HCT116 (cell line): ENCODE measurements around the gene FZR1. TPM values are rescaled to one million over a fixed set of nuclear protein-coding genes. Genes with fewer than 3 reads are reported as not detected.

Experiments used
- ATAC-seq: fragments of 200-7000 bp; cut with Tn5 transposase; 2 replicates; pipeline ENCODE4 v1.9.1; 2020; ENCODE audit warnings: mild to moderate bottlenecking, moderate library complexity
- BruUV-seq: library from RNA; stranded (reverse); fragments of 400-500 nt; replicated peaks from 2 replicates; lab custom pipeline; 2021; lab: Mats Ljungman, UMichigan
- CTCF ChIA-PET: fragments of 300-600 bp; sonication (Branson Sonifier 250); formaldehyde crosslinking; loops from one replicate; lab custom pipeline; 2021; ENCODE audit warnings: antibody characterized with exemption; lab: Charles Lee
- POLR2A ChIA-PET: fragments of 300-600, 350-600 bp; sonication (Branson Sonifier 250); formaldehyde crosslinking; loops from one replicate; lab custom pipeline; 2021; ENCODE audit warnings: antibody characterized with exemption; lab: Charles Lee
- RAD21 ChIA-PET, 2 experiments: fragments of 300-600 bp; sonication (Branson Sonifier 250); formaldehyde crosslinking; loops; one replicate each; lab custom pipeline; 2023; ENCODE audit warnings: low total read pairs in 2 of 2; ENCODE audit not compliant: uncharacterized antibody in 2 of 2, unreplicated experiment in 2 of 2, low non-redundant PET in 1 of 2; lab: Charles Lee
- DNase-seq: peaks from one replicate; pipeline ENCODE4 v3.0.0-alpha.2; 2010; ENCODE audit warnings: low read depth, low spot score
- H2AFZ ChIP-seq: fragments of 200-600 bp; shearing (Covaris generic), sonication (generic); 2 replicates; pipeline ENCODE4 v1.6.1; 2017; ENCODE audit warnings: low read depth, mixed run types, mixed read lengths, antibody characterized with exemption, low read length; ENCODE audit not compliant: poor library complexity, severe bottlenecking
- H3K27ac ChIP-seq: 2 replicates; pipeline ENCODE4 v1.5.1; 2012; ENCODE audit warnings: low read depth, low read length
- H3K27me3 ChIP-seq: fragments of 200-600 bp; sonication (generic); 2 replicates; pipeline ENCODE4 v1.6.1; 2016; ENCODE audit warnings: mixed run types, low read length, mixed read lengths; ENCODE audit not compliant: insufficient read depth
- H3K36me3 ChIP-seq, 2 experiments: fragments of 200-500 bp in 1 of 2; fragments of 200-600 bp in 1 of 2; sonication (Bioruptor generic) in 1 of 2; sonication (generic) in 1 of 2; 2 replicates each; pipeline versions ENCODE4 v1.5.1 to v1.6.1; 2014 to 2016; ENCODE audit warnings: low read length in 2 of 2, inconsistent platforms in 1 of 2, mixed read lengths in 1 of 2, mixed run types in 1 of 2; ENCODE audit not compliant: insufficient read depth in 2 of 2, control insufficient read depth in 1 of 2
- H3K4me1 ChIP-seq, 2 experiments: fragments of 200-600 bp in 1 of 2; sonication (generic) in 1 of 2; 2 replicates each; pipeline versions ENCODE4 v1.5.1 to v1.6.1; 2012 to 2017; ENCODE audit warnings: low read length in 2 of 2, inconsistent platforms in 1 of 2, mild to moderate bottlenecking in 1 of 2, mixed read lengths in 1 of 2, mixed run types in 1 of 2, moderate library complexity in 1 of 2; ENCODE audit not compliant: insufficient read depth in 2 of 2, control insufficient read depth in 1 of 2
- H3K4me2 ChIP-seq: fragments of 200-600 bp; sonication (generic); 2 replicates; pipeline ENCODE4 v1.6.1; 2017; ENCODE audit warnings: mixed run types, low read length, mixed read lengths
- H3K4me3 ChIP-seq, 2 experiments: fragments of 200-600 bp in 1 of 2; sonication (generic) in 1 of 2; replicated peaks in 1 of 2; 2 replicates each; pipeline ENCODE4 v1.5.1; 2011 to 2016; ENCODE audit warnings: low read length in 2 of 2, control low read depth in 1 of 2, low read depth in 1 of 2, mild to moderate bottlenecking in 1 of 2, mixed read lengths in 1 of 2, mixed run types in 1 of 2
- H3K79me2 ChIP-seq: fragments of 200-600 bp; sonication (generic); 2 replicates; pipeline ENCODE4 v1.6.1; 2017; ENCODE audit warnings: mild to moderate bottlenecking, mixed run types, low read length, moderate library complexity, mixed read lengths; ENCODE audit not compliant: insufficient read depth
- H3K9ac ChIP-seq: fragments of 200-600 bp; sonication (generic); 2 replicates; pipeline ENCODE4 v1.6.1; 2016; ENCODE audit warnings: low read length, mixed read lengths
- H3K9me2 ChIP-seq: fragments of 200-600 bp; sonication (generic), shearing (Covaris generic); 2 replicates; pipeline ENCODE4 v1.6.1; 2017; ENCODE audit warnings: mixed run types, mild to moderate bottlenecking, moderate library complexity; ENCODE audit not compliant: insufficient read depth
- H3K9me3 ChIP-seq, 2 experiments: fragments of 200-500 bp in 1 of 2; fragments of 200-600 bp in 1 of 2; sonication (Bioruptor generic) in 1 of 2; sonication (generic) in 1 of 2; 2 replicates each; pipeline ENCODE4 v1.6.1; 2014 to 2017; ENCODE audit warnings: low read length in 2 of 2, mixed read lengths in 2 of 2, inconsistent platforms in 1 of 2, low read depth in 1 of 2, mild to moderate bottlenecking in 1 of 2, mixed run types in 1 of 2, moderate library complexity in 1 of 2; ENCODE audit not compliant: control insufficient read depth in 1 of 2, insufficient read depth in 1 of 2
- H4K20me1 ChIP-seq: fragments of 200-600 bp; sonication (generic), shearing (Covaris generic); 2 replicates; pipeline ENCODE4 v1.6.1; 2017; ENCODE audit warnings: mixed run types, mild to moderate bottlenecking, moderate library complexity; ENCODE audit not compliant: insufficient read depth
- EGR1 ChIP-seq: IDR thresholded peaks from 2 replicates; pipeline ENCODE4 v1.6.1; 2012; ENCODE audit warnings: low read depth
- ELF1 ChIP-seq: IDR thresholded peaks from 2 replicates; pipeline ENCODE4 v1.6.1; 2012; ENCODE audit warnings: low read depth, borderline replicate concordance
- FOSL1 ChIP-seq: IDR thresholded peaks from 2 replicates; pipeline ENCODE4 v1.6.1; 2012; ENCODE audit warnings: low read depth
- SP1 ChIP-seq: IDR thresholded peaks from 2 replicates; pipeline ENCODE4 v1.6.1; 2012; ENCODE audit warnings: low read depth
- YY1 ChIP-seq: IDR thresholded peaks from 2 replicates; pipeline ENCODE4 v1.6.1; 2011; ENCODE audit warnings: low read length, low read depth, moderate library complexity, mild to moderate bottlenecking; ENCODE audit not compliant: insufficient replicate concordance; ENCODE audit errors: extremely low read depth
- ZFX ChIP-seq: fragments of 450-650 bp; IDR thresholded peaks from 2 replicates; pipeline ENCODE4 v1.6.1; 2017
- intact Hi-C: fragments of 100-400 bp; cut with micrococcal nuclease; formaldehyde crosslinking; loops from 2 replicates; pipeline ENCODE4 v1.10.0; 2022
- total RNA-seq: library from RNA; stranded (reverse); gene quantifications from one replicate; pipeline ENCODE4 v1.2.1, GENCODE V29; 2021; ENCODE audit not compliant: unreplicated experiment
- TF ChIP-seq, protein P1 (sequence below): IDR thresholded peaks from 2 replicates; pipeline ENCODE4 v1.6.1; 2012
- TF ChIP-seq, protein P2 (sequence below): IDR thresholded peaks from 2 replicates; pipeline ENCODE4 v1.6.1; 2011; ENCODE audit warnings: mild to moderate bottlenecking, low read length, moderate library complexity; ENCODE audit not compliant: insufficient replicate concordance; ENCODE audit errors: extremely low read depth
- TF ChIP-seq, protein P3 (sequence below): IDR thresholded peaks from 2 replicates; pipeline ENCODE4 v1.6.1; 2012

FZR1 gene
- total RNA-seq, 1 experiment from 2014 or later = 60.3 TPM

DNA sequence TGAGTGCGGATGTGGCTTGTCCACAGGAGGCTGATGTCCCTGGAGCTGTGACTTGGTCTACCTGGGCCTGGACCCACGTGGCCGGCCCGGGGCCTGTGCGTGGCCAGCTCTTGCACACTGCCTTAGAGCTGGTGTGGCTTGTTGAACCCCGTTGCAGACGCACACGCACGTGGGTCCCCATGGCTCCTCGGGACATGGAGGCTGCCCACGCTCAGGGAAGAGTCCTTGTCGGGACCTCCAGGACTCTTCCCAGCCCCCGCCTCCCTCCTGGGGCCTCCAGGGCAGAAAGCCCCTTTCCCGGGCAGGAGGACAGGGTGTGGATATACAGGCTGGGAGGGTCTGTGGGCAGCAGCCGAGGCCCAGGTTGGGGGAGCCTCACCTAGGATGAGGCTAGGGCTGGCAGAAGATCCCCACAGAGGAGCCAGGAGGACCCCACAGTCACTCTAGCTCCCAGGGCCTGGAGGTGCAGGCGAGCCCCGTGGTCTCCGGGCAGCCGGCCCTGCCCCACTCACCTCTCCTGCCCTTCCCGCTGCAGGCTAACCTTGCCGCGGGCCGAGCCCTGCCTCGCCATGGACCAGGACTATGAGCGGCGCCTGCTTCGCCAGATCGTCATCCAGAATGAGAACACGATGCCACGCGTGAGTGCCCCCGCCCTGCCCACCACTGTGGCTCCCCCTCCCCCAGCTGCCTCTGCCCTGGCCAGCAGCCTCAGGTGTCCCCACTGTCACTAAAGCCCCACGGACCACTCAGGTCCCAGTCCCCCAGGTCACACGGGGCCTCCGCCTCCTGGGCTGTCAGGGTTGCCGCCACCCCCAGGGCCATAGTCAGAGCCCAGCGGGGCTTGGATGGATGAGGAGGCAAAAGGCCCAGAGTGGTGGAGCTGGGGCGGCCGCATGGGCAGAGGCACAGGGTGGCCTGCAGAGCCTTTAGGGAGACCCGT is 16.6 kb downstream of the FZR1 start:
- H3K9ac ChIP-seq = no peak overlapping the region
- intact Hi-C loops = no loop called here
- H3K9me3 ChIP-seq = no peaks in the 10 kb centered on the region
- BruUV-seq = no TSS peak
- no peak for TF ChIP-seq EGR1
- TF ChIP-seq FOSL1 = no peak
- TF ChIP-seq SP1 = no peak
- TF ChIP-seq ELF1 = no peak
- no peak for TF ChIP-seq YY1
- TF ChIP-seq, protein P1, sequence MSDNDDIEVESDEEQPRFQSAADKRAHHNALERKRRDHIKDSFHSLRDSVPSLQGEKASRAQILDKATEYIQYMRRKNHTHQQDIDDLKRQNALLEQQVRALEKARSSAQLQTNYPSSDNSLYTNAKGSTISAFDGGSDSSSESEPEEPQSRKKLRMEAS = no peak
- no peak for TF ChIP-seq ZFX
- TF ChIP-seq, protein P2, sequence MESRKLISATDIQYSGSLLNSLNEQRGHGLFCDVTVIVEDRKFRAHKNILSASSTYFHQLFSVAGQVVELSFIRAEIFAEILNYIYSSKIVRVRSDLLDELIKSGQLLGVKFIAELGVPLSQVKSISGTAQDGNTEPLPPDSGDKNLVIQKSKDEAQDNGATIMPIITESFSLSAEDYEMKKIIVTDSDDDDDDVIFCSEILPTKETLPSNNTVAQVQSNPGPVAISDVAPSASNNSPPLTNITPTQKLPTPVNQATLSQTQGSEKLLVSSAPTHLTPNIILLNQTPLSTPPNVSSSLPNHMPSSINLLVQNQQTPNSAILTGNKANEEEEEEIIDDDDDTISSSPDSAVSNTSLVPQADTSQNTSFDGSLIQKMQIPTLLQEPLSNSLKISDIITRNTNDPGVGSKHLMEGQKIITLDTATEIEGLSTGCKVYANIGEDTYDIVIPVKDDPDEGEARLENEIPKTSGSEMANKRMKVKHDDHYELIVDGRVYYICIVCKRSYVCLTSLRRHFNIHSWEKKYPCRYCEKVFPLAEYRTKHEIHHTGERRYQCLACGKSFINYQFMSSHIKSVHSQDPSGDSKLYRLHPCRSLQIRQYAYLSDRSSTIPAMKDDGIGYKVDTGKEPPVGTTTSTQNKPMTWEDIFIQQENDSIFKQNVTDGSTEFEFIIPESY = no peak
- TF ChIP-seq, protein P3, sequence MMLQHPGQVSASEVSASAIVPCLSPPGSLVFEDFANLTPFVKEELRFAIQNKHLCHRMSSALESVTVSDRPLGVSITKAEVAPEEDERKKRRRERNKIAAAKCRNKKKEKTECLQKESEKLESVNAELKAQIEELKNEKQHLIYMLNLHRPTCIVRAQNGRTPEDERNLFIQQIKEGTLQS = no peak
- no peak overlapping the region for H2AFZ ChIP-seq
- H3K79me2 ChIP-seq = peaks cover 45% of the 10 kb centered on the region
- H3K36me3 ChIP-seq = peaks cover 13 to 16% of the 10 kb centered on the region in 2 experiments; a peak in 3 of 4 replicates
- ATAC-seq (no peak), DNase-seq (no peak)
- no peak overlapping the region for H3K27ac ChIP-seq
- no peaks in the 10 kb centered on the region for H3K27me3 ChIP-seq
- CTCF ChIA-PET = no interaction called here
- H3K4me2 ChIP-seq = no peak overlapping the region
- H4K20me1 ChIP-seq = no peaks in the 10 kb centered on the region
- RAD21 ChIA-PET = no interaction called here
- no peak overlapping the region for H3K4me3 ChIP-seq
- no peaks in the 10 kb centered on the region for H3K9me2 ChIP-seq
- POLR2A ChIA-PET = no interaction called here
- peaks cover 0 to 13% of the 10 kb centered on the region in 2 experiments; a peak in 1 of 4 replicates for H3K4me1 ChIP-seq
